Colonic mucosa (tissue), 4 donors: ENCODE data around the gene UBE2R2. TPM values are rescaled to one million over a fixed set of nuclear protein-coding genes. Genes with fewer than 3 reads are reported as not detected.

ENCODE experiments used
- DNase-seq: peaks from one replicate; pipeline ENCODE4 v3.0.0-alpha.2; 2020
- H3K27ac ChIP-seq: fragments of 200-600 bp; one replicate; pipeline ENCODE4 v1.8.0; 2021
- H3K27me3 ChIP-seq: fragments of 200-600 bp; one replicate; pipeline ENCODE4 v1.8.0; 2021
- H3K36me3 ChIP-seq: fragments of 200-600 bp; one replicate; pipeline ENCODE4 v1.8.0; 2021
- H3K4me1 ChIP-seq: fragments of 200-600 bp; one replicate; pipeline ENCODE4 v1.8.0; 2021; ENCODE audit warnings: mild to moderate bottlenecking
- H3K4me3 ChIP-seq: fragments of 200-600 bp; one replicate; pipeline ENCODE4 v1.8.0; 2021
- H3K9ac ChIP-seq, 2 donors: one replicate each; pipeline ENCODE4 v1.7.0; 2013; ENCODE audit warnings: control low read depth in 2 of 2, low read depth in 2 of 2, low read length in 2 of 2
- H3K9me3 ChIP-seq: fragments of 200-600 bp; one replicate; pipeline ENCODE4 v1.8.0; 2021
- CTCF ChIP-seq: fragments of 200-600 bp; IDR thresholded peaks from one replicate; pipeline ENCODE4 v1.8.0; 2022; ENCODE audit warnings: antibody characterized with exemption, mild to moderate bottlenecking
- intact Hi-C: fragments of 100-400 bp; cut with DNase I; formaldehyde crosslinking; loops from one replicate; pipeline ENCODE4 v1.14.1; 2022
- total RNA-seq, 2 donors: library from RNA; stranded (reverse); fragmentation: NEBNext Ultra II Directional in 1 of 2; extraction: Animal tissue kit (Norgen Biotek cat#: 25700) in 1 of 2; gene quantifications; one replicate each; pipeline ENCODE4 v1.2.1, GENCODE V29; 2021
- donor health status: healthy.
- donor health status: DM: no; HTN: no; CAD: no.
- donor health status: DM: no; HTN: no; CAD: no.

UBE2R2 gene
- total RNA-seq, 2 donors from 2014 or later = 31.4 to 46.0 TPM

DNA sequence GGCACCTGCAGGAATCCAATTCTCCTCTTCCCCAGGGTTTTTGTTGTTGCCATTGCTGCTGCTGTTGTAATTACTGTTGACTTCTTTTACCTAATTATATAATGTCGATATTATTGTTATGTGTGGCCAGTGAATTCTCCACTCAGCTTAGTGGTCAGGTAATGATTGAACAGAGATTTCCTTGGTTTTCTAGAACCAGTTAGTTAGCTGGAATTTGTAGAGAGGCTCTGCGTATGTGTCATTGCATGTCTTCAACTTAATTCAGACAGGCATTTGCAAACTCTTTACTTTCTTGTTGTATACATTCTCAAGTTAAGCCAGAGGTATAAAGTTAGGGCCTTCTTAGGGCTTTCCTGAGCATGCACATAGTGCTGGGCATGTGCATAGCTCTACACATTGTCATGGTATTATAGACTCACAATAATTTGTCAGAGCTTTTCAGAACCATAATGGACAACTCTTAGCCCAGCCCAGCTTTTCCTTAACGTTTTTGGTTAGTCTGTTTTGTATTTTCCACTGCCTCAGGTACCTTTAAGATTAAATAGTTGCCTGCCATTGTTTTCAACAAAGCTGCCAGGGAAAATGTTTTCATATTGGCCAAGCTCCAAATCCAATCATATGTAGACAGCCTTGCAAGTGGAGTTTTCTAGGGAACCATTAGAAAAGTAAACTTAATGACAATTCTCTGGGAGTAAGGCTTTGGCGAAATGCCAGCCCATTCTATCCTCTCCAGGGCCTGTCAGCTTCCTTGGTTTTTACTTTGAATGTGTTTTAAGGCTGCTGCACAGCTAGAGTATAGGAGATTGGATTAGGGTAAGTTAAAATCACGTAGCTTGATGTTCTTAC is 68.1 kb downstream of the UBE2R2 start:
- no peaks in the 10 kb centered on the region for H3K9me3 ChIP-seq
- H3K4me3 ChIP-seq = no peak overlapping the region
- peaks cover 12% of the 10 kb centered on the region for H3K4me1 ChIP-seq
- no peak overlapping the region for H3K27ac ChIP-seq
- TF ChIP-seq CTCF = no peak
- H3K36me3 ChIP-seq = no peaks in the 10 kb centered on the region
- intact Hi-C loops = no loop called here
- no peak overlapping the region for H3K9ac ChIP-seq
- peak; percentile 58 for DNase-seq
- H3K27me3 ChIP-seq = no peaks in the 10 kb centered on the region

GRCh38 chr9:33885948-33886347 is 69.0 kb downstream of the UBE2R2 start:
- DNase-seq = no peak
- Histone ChIP-seq H3K9me3 (no peaks in the 10 kb centered on the region), H3K36me3 (no peaks in the 10 kb centered on the region), H3K4me3 (no peak overlapping the region), H3K27ac (no peak overlapping the region), H3K4me1 (peaks cover 12% of the 10 kb centered on the region), H3K9ac (no peak overlapping the region), H3K27me3 (no peaks in the 10 kb centered on the region)
- TF ChIP-seq CTCF = no peak
- intact Hi-C loops = no loop called here

DNA sequence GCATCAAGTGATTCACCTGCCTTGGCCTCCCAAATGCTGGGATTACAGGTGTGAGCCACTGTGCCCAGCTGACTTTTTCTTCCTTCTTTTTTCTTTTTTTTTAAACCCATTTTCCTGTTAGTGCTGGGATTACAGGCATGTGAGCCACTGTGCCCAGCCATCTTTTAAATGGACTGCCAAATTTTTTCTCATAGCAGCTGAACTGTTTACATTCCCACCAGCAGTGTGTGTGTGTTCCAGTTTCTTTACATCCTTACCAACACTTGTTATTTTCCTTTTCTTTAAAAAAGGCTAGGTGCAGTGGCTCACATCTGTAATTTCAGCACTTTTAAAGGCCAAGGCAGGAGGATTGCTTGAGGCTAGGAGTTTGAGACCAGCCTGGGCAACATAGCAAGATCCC is 76.9 kb downstream of the UBE2R2 start:
- no peak for DNase-seq
- TF ChIP-seq CTCF = no peak
- Histone ChIP-seq H3K9me3 (no peaks in the 10 kb centered on the region), H3K4me1 (no peaks in the 10 kb centered on the region), H3K27me3 (no peaks in the 10 kb centered on the region), H3K9ac (no peak overlapping the region), H3K4me3 (no peak overlapping the region), H3K36me3 (no peaks in the 10 kb centered on the region), H3K27ac (no peak overlapping the region)
- intact Hi-C loops = no loop called here

DNA sequence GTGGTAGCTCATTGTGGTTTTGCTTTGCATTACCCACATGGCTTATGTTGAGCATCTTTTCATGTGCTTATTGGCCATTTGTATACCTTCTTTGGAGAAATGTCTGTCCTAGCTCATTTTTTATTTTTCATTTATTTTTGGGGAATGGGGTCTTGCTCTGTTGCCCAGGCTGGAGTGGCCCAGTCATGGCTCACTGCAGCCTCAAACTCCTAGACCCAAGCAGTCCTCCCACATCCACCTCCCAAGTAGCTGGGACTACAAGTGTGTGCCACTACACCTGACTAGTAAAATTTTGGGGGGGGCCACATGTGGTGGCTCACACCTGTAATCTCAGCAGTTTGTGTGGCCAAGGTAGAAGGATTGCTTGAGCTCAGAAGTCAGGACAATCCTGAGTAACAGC is 77.4 kb downstream of the UBE2R2 start:
- no peaks in the 10 kb centered on the region for H3K36me3 ChIP-seq
- no peaks in the 10 kb centered on the region for H3K27me3 ChIP-seq
- intact Hi-C loops = no loop called here
- DNase-seq = no peak
- no peak overlapping the region for H3K27ac ChIP-seq
- no peak overlapping the region for H3K4me3 ChIP-seq
- H3K9me3 ChIP-seq = no peaks in the 10 kb centered on the region
- H3K9ac ChIP-seq = no peak overlapping the region
- TF ChIP-seq CTCF = no peak
- H3K4me1 ChIP-seq = no peaks in the 10 kb centered on the region

- Histone ChIP-seq H3K9me3 (no peaks in the 10 kb centered on the region), H3K27me3 (no peaks in the 10 kb centered on the region), H3K27ac (no peak overlapping the region), H3K4me1 (no peaks in the 10 kb centered on the region), H3K9ac (no peak overlapping the region), H3K4me3 (no peak overlapping the region), H3K36me3 (no peaks in the 10 kb centered on the region)
- no peak for DNase-seq
- intact Hi-C loops = no loop called here
- TF ChIP-seq CTCF = no peak
Observed at GRCh38 chr9:33903157-33903780, 86.3 kb downstream of the UBE2R2 start.
